ENCODE results near the gene RBM47.
"Not testable (repeated sequence)": the region's sequence is repeated elsewhere in the genome, so short reads cannot be mapped to it uniquely, and the experiment has no call there.

RBM47 gene

DNA sequence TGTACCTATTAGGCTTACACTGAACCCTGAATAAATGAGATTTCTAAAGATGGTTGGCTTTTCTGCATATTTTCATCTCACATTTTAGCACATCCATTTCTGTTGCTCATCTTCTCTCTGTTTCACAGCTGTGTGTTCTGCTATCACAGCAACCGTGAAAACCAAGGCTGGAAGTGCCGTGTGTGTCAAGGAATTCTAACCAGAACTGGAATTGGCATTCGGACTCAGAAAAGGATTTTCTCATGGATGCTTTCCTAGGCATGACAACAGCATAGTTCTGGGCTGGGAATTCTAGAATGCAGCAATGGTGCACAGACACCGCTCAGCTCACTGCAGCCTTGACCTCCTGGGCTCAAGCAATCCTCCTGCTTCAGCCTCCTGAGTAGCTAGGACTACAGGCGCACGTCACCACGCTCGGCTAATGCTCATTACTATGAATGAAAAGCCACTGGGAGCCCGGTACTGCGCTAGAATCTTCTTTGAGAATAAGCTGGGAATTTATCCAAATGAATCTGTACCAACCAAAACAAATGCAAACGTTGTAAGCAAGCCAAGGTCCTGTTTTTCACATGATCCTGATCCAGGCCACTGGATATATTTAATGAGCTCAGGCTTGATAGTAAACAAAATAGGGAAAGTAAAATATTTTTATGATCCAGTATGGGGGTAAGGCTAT is 105.2 kb downstream of the RBM47 start:
- no peak for DNase-seq

- no peak for DNase-seq
These were observed 106.1 kb downstream of the RBM47 start for GRCh38 chr4:40523581-40523980.

DNA sequence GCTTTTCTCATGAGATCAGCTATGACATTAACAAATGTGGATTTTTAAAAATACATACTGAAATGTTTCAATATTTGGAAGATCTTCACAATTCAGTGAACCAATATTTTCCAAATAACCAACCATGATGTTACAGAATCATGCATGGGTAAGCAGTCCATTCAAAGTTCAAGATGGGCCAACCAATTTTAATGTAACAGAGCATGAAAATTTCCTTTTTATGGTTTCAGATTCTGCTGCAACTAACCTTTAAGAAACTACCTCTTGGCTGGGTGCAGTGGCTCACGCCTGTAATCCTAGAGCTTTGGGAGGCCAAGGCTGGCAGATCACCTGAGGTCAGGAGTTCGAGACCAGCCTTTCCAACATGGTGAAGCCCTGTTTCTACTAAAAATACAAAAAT is 107.7 kb downstream of the RBM47 start:
- no peak for DNase-seq

DNA sequence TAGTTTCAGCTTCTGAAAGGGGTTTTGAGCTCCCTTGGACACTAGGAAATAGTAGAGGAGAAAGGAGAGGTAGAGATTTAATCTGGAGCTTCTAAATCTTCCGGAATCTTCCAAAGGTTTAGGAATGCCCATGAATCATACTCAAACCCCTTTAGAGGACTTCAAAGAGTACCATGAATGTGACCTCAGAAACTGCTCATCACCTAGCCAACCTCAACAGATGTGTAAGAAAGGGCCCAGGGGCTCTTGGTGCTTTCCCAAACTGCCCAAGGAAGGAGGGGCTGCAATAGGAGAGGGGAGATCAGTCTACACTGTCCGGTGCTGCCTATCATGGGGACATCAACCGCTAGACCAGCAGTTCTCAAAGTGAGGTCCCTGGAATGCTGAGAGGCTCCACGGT is 109.1 kb downstream of the RBM47 start:
- DNase-seq = no peak

DNA sequence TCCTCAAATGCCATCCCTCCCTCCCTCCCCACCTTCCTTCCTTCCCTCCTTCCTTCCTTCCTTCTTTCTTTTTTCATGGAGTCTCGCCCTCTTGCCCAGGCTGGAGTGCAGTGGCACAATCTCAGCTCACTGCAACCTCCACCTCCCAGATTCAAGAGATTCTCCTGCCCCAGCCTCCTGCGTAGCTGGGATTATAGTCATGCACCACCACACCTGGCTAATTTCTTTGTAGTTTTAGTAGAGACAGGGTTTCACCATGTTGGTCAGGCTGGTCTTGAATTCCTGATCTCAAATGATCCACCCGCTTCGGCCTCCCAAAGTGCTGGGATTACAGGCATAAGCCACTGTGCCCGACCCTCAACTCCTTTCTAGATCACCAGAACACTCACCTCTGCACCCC is 112.6 kb downstream of the RBM47 start:
- DNase-seq = not testable (repeated sequence)

- DNase-seq = no peak
These were observed 113.0 kb downstream of the RBM47 start for GRCh38 chr4:40516651-40517050.

- no peak for DNase-seq
These were observed 114.0 kb downstream of the RBM47 start for GRCh38 chr4:40515398-40516293.

DNA sequence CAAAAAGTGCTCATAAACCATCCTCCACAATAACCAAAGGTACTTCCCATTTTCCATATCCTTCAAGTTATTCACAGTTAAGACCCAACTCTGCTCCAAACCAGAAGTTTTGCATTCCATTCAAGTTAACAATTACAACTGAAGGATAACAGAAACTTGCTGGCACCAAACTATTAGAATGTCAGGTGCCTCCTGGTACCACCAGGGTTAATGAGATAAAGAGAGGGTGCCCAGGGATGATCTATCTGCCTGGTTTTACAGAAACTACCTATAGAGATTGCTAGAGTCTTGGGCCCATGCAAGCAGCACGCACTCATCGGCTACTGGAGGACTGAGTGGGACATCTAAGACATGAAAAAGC is 114.6 kb downstream of the RBM47 start:
- DNase-seq = no peak

GRCh38 chr4:40514497-40514951 is 115.1 kb downstream of the RBM47 start:
- no peak for DNase-seq

DNA sequence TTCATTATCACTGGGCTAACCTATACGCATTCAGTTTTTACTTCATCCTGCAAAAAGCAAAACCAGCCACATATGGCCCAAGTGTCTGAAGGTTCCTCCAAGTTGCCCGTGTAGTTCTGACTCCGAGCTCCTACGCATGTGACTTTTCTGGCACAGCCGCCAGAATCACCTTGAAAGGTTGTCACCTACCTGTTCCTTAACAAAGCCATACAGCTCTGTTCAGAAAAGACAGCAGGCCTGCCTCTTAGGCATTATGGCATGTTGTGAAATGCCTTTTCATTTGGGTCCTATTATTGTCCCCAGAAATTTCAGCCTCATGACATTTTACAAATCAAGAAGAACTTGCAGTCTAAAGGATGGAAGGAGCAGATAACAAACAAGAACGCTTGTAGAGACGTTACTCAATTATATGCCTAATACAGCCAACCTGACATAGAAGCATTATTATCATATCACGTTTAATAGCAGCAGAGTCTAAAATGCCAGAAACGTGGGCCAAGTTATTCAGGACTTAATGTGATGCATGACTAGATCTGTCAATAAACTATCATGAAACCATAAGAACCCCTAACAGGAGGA is 118.5 kb downstream of the RBM47 start:
- no peak for DNase-seq

DNA sequence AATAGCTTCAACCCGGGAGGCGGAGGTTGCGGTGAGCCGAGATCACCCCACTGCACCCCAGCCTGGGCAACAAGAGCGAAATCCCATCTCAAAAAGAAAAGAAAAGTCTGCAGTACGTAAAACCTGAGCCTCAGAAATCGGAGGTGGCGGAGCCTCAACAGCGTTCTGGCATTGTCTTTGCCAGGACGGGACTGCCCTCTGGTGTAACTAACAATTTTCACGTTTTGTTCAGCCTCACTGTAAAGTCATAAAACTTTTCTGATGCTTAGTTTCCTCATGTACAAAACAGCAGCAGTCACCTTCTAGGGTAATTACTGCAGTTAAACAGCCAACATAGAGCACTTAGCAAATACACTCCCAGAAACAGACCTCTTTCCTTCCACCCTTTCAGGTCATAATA is 121.7 kb downstream of the RBM47 start:
- no peak for DNase-seq

DNA sequence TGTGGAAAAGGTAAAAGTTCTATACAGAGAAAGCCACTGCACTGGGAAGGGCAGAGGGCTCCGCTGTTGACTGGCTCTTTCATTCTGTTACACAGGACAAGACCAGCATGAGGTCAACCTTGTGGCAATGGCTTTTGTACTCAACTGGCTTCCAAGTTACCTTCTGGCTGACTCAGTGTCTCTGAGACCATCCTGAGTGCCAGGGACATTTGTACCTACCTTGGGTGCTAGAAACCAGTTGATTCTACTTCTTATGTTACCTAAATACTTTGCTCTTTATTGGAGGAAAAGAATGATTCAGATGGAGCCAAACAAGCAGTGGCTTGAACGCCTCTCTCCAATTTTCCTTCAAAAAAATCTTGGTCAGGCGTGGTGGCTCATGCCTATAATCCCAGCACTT is 123.2 kb downstream of the RBM47 start:
- DNase-seq = no peak

DNA sequence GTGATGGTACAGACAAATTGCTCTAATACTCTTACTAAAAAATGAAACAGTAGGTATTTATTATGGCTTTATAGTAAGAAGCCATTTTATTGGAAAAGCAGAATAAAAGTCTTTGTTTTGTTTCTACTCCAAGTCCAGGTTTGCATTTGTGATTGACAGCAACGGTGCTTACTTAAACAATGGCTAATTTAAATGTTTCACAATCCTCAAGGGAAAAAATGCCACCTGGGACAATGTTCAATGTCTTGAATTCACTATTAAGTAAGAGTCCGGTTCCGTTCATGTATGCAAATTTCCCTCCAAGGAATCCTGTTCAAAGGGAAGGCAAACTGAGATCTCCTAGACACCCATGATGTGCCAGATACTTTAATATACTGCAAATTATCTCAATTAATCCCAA is 123.6 kb downstream of the RBM47 start:
- DNase-seq = no peak

DNA sequence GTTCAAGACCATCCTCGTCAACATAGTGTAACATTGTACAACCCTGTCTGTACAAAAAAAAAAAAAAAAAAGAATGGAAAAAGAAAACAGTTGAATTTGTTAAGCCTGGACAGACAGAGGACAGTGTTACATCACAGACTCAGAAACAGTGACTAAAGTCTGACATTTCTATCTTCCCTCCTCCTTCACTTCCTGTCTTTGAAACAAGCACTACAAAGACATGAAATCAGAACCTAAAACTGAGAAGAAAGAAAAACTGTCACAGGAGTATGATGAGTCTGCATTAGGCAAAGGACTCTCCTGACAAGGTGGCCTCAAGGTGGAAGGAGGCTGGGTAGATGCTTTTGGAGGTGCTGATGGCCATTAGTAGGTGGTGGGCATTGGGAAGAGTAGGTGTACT is 126.7 kb downstream of the RBM47 start:
- no peak for DNase-seq

- DNase-seq = peak in 1 of 2 experiments; percentile 3
These were observed 127.4 kb downstream of the RBM47 start for GRCh38 chr4:40502220-40502619.

- DNase-seq = no peak
These were observed 128.9 kb downstream of the RBM47 start for GRCh38 chr4:40500781-40501180.

- DNase-seq = no peak
These were observed 136.5 kb downstream of the RBM47 start for GRCh38 chr4:40493160-40493559.

GRCh38 chr4:40492691-40493090 is 137.0 kb downstream of the RBM47 start:
- no peak for DNase-seq

GRCh38 chr4:40490481-40490880 is 139.2 kb downstream of the RBM47 start:
- DNase-seq = no peak

- no peak for DNase-seq
These were observed 139.7 kb downstream of the RBM47 start for GRCh38 chr4:40489961-40490360.

DNA sequence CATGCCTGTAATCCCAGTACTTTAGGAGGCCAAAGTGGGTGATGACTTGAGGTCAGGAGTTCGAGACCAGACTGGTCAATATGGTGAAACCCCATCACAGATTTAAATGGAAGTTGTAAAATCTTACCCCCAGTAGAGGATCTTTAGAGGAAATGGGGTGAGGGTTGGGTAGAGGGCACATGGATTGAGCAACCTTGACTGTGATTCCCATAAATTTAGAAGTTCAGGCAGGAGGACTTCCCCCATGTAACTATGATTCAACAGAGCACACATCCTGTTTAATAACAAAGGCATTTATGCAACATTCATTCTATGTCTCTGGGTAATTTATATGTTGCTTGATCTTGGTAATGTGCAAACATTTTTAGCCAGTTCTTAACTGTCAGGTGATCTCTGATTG is 143.1 kb downstream of the RBM47 start:
- DNase-seq = peak in 1 of 2 experiments; percentile 29

DNA sequence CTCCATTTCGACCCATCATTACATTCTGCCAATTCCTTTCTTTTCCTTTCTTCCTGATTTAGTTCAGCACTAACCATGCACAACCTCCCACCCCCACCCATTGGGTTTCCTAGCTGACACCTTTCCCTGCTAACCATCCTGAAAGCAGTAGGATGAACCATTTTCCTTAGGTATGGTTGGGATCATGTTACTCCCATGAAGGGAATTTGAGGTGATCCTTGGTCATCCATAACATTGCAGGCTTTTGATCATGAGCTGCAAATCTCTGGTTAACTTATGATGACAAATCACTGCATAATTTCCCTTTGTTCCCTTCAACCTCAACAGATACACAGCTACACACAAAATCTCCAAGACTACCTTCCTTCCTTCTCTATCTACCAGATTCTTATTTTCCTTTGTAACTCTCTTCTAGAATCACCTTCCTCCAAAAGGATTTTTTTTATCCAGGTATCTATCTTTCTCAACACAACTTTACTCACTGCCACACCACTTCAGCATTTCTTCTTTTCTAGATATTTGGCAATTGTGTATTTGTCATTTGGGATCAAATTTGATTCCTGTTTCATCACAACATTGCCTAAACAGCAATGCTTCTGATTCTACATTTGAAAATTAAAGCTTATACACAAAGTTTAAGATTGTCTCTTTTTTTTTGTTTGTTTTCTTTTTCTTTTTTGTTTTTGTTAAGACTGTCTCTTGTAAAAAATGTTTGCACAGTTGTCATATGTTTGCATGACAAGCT is 145.1 kb downstream of the RBM47 start:
- DNase-seq = no peak

GRCh38 chr4:40482985-40483647 is 146.5 kb downstream of the RBM47 start:
- no peak for DNase-seq
